ENCODE data around the gene SLC26A8. TPM values are rescaled to one million over a fixed set of nuclear protein-coding genes. Genes with fewer than 3 reads are reported as not detected.

The SLC26A8 gene
- total RNA-seq, 2 experiments from 2014 or later: not detected

Other genes starting within 250 kb of the SLC26A8 start
- gene CLPSL2, start 248.0 kb downstream of the SLC26A8 start, total RNA-seq: not detected
- not detected for gene CLPSL1, start 243.6 kb downstream of the SLC26A8 start, total RNA-seq
- not detected for gene CLPS, start 227.3 kb downstream of the SLC26A8 start, total RNA-seq
- gene LHFPL5, start 219.3 kb downstream of the SLC26A8 start, total RNA-seq: not detected
- 10 to 100 TPM; 81.2 to 86.3 TPM for gene SRPK1, start 103.5 kb downstream of the SLC26A8 start, total RNA-seq
- gene MAPK14, start 3.2 kb upstream of the SLC26A8 start, total RNA-seq: 10 to 100 TPM; 59.3 to 59.5 TPM
- 10 to 100 TPM; 42.6 to 43.5 TPM for gene MAPK13, start 105.9 kb upstream of the SLC26A8 start, total RNA-seq
- 10 to 100 TPM; 17.5 to 19.4 TPM for gene BRPF3, start 172.1 kb upstream of the SLC26A8 start, total RNA-seq
- not detected for gene PNPLA1, start 245.4 kb upstream of the SLC26A8 start, total RNA-seq